Measurements from ENCODE around the gene EMD.

The EMD gene

DNA sequence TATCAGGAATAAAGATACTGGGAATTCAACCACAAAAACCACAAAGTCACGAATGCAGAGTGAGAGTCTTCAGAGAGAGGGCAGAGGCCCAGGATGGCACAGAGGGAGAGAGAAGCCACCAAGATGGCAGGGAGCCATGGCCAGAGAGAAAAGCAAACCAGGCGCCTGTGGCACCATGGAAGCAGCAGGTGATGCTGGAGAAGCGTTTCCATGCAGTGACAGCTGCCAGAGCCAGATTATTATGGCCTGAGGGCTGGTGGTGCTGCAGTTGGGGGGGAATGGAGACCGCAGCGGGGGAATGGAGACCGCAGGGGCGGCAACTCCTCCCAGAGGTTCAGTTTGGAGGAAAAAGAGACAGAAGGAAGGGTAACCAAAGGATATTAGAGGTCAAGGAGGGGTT lies 38.1 kb downstream of the EMD start:
- in situ Hi-C loops (cut with HindIII; ENCODE audit: low pct_ligation_motif_present, low sequenced_read_pairs) = no loop called here
- no peak for TF ChIP-seq CTCF (IDR thresholded peaks at IDR 0.05; ENCODE audit: low read depth, low read length, missing control alignments)
- no peaks in the 10 kb centered on the region for H3K36me3 ChIP-seq (replicated peaks)

GRCh38 chrX:154419189-154419588 lies 40.1 kb downstream of the EMD start:
- Histone ChIP-seq H3K4me3 (ENCODE audit: low read depth, low read length) (no peak overlapping the region), H3K27me3 (replicated peaks) (no peaks in the 10 kb centered on the region), H3K27ac (no peak overlapping the region), H3K36me3 (replicated peaks) (no peaks in the 10 kb centered on the region)
- TF ChIP-seq CTCF (IDR thresholded peaks at IDR 0.05; ENCODE audit: low read depth, low read length, missing control alignments) = no peak
- no peak for DNase-seq
- in situ Hi-C loops (cut with HindIII; ENCODE audit: low pct_ligation_motif_present, low sequenced_read_pairs) = no loop called here

More for the DNA sequence above, 38.1 kb downstream of the EMD start:
- no peaks in the 10 kb centered on the region for H3K27me3 ChIP-seq (replicated peaks)
- no peak overlapping the region for H3K27ac ChIP-seq
- DNase-seq = no peak
- H3K4me3 ChIP-seq (ENCODE audit: low read depth, low read length) = no peak overlapping the region

DNA sequence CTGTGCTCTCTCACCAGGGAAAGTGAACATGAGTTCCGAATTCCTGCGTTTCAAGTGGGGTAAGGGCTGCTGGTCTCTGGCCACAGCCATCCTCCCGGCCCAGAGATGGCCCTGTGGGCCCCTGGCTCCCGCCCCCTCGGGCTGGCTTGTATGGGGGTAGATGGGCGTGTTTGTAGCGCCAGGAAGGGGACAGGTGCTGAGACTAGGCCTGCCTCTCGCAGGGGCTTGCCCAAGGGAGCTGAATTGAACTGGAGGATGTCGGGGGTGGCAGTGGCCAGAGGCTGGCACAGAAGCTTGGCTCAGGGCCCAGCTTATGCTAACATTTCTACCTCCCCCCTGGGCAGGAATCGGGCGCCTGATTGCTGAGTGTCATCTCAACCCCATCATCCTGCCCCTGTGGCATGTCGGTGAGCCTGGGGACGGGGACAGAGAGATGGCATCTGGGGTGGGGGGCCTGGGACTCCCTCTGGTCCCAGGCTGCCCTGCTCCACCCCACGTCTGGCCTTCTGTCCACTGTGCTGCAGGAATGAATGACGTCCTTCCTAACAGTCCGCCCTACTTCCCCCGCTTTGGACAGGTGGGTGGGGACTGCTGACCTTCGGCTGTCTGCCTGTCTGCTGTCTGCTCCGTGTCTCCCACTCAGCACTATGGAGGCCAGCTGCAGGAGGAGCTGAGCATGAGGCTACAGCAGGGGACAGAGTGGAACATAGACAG lies 40.8 kb downstream of the EMD start:
- DNase-seq = no peak
- in situ Hi-C loops (cut with HindIII; ENCODE audit: low pct_ligation_motif_present, low sequenced_read_pairs) = no loop called here

DNA sequence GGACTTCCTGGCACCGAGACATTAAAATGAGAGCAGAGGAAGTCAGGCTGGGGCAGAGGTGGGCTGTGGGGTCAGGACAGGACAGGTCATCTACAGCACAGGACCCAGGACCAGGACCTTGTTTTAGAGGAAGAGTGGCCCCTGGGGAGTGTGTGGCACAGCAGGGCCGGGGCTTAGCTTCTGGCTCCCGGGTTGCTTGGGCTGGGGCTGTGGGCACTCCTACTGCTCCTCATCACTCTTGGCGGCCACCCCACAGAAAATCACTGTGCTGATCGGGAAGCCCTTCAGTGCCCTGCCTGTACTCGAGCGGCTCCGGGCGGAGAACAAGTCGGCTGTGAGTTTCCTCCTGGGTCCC lies 41.3 kb downstream of the EMD start:
- no peak overlapping the region for H3K4me3 ChIP-seq (ENCODE audit: low read depth, low read length)
- no peak overlapping the region for H3K27ac ChIP-seq
- no peaks in the 10 kb centered on the region for H3K27me3 ChIP-seq (replicated peaks)
- no peak for DNase-seq
- TF ChIP-seq CTCF (IDR thresholded peaks at IDR 0.05; ENCODE audit: low read depth, low read length, missing control alignments) = no peak
- in situ Hi-C loops (cut with HindIII; ENCODE audit: low pct_ligation_motif_present, low sequenced_read_pairs) = no loop called here
- H3K36me3 ChIP-seq (replicated peaks) = no peaks in the 10 kb centered on the region

More for the DNA sequence above, 40.8 kb downstream of the EMD start:
- Histone ChIP-seq H3K27ac (no peak overlapping the region), H3K4me3 (ENCODE audit: low read depth, low read length) (no peak overlapping the region), H3K27me3 (replicated peaks) (no peaks in the 10 kb centered on the region), H3K36me3 (replicated peaks) (no peaks in the 10 kb centered on the region)
- TF ChIP-seq CTCF (IDR thresholded peaks at IDR 0.05; ENCODE audit: low read depth, low read length, missing control alignments) = no peak

GRCh38 chrX:154426916-154427770 lies 48.0 kb downstream of the EMD start:
- peaks cover 6% of the 10 kb centered on the region for H3K36me3 ChIP-seq (replicated peaks)
- no peak overlapping the region for H3K4me3 ChIP-seq (ENCODE audit: low read depth, low read length)
- DNase-seq = no peak
- in situ Hi-C loops (cut with HindIII; ENCODE audit: low pct_ligation_motif_present, low sequenced_read_pairs) = no loop called here
- no peak overlapping the region for H3K27ac ChIP-seq
- no peak for TF ChIP-seq CTCF (IDR thresholded peaks at IDR 0.05; ENCODE audit: low read depth, low read length, missing control alignments)
- H3K27me3 ChIP-seq (replicated peaks) = no peaks in the 10 kb centered on the region

All from brain microvascular endothelial cell (primary cell).